HG03060 (cell line): ENCODE measurements around the gene TMED10.
"Not testable (repeated sequence)": the region's sequence is repeated elsewhere in the genome, so short reads cannot be mapped to it uniquely, and the experiment has no call there.

Experiments used
- ATAC-seq: cut with Tn5 transposase; IDR thresholded peaks from one replicate; pipeline ENCODE4 v1.9.1; 2021; ENCODE audit warnings: low read depth, moderate number of reproducible peaks; ENCODE audit not compliant: unreplicated experiment

TMED10 gene

DNA sequence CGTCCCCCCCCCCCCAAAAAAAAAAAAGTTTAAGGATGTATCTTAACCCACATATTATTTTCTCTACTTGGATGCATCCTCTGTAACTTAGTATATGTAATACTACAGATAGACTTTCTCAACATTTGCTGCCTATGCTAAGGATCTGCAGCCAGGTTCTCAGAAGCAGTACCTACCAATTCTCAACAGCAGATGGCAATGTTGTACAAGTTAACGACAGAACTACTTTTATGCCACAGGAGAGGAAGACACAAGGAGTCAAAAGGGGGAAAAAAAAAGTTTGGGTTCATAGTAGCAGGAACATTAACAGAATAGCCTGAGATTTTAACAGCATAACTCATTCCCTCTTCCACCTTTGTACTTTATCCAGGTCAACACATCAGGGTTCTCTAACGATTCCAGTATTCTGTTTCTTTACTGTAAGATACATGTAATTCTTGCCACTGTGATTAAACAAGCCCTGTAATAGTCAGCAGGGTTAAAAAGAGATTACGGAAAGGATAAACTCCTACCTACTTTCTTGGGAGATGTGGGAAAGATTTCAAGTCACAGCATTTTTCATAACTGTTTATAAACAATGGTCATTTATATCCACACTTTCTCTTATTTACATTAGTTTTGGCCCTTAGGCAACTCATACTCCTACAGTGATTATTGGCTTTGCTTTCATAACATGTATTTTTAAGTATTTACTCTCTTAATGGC, 43.9 kb downstream of the TMED10 start:
- no peak for ATAC-seq

GRCh38 chr14:75128596-75128990, 47.8 kb downstream of the TMED10 start:
- ATAC-seq = no peak

DNA sequence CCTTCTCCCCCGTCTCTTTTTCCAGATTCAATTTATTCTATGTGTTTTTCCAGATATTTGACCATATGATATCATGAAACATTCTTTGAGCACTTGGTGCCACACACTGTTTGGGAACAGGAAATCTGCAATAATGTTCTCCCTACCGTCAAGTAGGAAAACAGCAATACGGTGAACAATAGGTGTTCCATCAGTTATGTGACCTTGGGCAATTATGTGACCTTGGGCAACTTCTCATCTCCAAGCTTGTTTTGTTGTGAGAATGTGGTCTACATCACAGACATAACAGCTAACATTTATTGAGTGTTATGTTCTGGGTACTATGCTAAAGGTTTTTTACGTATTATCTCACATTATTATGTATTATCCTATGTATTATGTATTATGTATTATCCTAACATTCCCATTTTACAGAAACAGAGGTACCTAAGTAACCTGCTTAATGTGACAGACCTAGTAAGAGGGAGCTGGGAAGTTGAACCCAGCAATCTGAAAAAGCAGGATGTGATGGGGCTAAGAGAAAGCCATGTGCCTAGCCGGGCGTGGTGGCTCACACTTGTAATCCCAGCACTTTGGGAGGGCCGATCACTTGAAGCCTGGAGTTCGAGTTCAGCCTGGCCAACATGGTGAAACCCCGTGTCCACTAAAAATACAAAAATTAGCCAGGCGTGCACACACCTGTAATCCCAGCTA, 48.4 kb downstream of the TMED10 start:
- no peak for ATAC-seq

DNA sequence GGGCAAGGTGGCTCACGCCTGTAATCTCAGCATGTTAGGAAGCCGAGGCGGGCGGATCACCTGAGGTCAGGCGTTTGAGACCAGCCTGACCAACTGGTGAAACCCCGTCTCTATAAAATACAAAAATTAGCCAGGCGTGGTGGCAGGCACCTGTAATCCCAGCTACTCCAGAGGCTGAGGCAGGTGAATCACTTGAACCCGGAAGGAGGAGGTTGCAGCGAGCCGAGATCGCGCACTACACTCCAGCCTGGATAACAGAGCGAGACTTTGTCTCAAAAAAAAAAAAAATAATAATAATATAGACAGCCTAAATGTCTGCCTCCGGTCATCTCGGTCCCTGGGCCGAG, 49.0 kb downstream of the TMED10 start:
- ATAC-seq = not testable (repeated sequence)

- peak; percentile 42 for ATAC-seq
These were observed 49.5 kb downstream of the TMED10 start, which contains the start of gene NEK9 for GRCh38 chr14:75126679-75127473. Gene NEK9, minus strand, starts transcription at chr14:75127048. Its CDS starts 127 bp downstream, at chr14:75126921.

DNA sequence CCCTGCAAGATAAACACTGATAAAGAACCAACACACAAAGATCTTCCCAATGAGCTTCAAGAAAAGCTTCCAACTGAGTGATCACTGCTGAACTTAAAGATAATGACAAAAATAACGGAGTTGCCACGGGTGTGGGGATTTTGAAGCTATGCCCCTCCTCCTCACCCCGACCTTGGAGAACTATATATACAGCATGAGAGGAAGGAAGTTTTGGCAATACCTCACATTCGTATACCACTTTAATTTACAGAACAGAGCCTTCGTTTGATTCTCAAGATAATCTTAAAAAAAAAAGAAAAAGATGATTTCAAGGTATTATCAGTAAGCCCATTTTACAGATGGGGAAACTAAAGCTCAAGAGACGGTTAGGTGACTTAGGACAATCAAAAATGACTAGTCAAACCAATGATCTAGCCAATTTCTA, 50.3 kb downstream of the TMED10 start:
- ATAC-seq = no peak

DNA sequence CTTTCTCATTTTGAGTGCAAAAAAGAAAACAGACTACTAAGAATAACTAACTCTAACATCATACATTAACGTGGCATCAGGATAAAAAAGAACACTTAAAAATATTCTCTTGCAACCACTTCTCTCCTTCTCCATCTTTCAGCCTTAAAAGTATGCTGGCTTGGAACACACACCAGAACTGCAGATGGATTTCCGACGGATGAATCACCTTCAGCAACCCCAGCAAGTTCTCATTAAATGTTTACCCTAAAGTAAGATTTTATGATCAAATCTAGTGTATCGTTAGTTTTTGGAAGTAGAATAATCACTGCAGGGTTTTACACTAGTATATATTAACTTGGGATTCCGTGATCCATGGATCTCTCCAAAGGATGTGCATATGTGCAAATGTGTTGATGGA, 50.8 kb downstream of the TMED10 start:
- ATAC-seq = no peak

GRCh38 chr14:75123991-75124390, 52.4 kb downstream of the TMED10 start:
- no peak for ATAC-seq

DNA sequence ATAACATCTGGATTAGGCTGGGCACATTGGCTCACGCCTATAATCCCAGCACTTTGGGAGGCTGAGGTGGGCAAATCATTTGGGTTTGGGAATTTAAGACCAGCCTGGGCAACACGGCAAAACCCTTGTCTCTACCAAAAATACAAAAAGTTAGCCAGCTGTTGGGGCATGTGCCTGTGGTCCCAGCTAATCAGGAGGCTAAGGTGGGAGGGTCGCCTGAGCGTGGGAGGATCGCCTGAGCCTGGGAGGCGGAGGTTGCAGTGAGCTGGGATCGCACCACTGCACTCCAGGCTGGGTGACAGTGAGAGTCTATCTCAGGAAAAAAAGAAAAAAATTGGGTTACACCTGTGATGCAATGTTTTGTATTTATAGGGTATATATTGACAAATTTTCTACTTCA, 54.9 kb downstream of the TMED10 start:
- no peak for ATAC-seq

GRCh38 chr14:75120541-75121291, 55.7 kb downstream of the TMED10 start:
- no peak for ATAC-seq

DNA sequence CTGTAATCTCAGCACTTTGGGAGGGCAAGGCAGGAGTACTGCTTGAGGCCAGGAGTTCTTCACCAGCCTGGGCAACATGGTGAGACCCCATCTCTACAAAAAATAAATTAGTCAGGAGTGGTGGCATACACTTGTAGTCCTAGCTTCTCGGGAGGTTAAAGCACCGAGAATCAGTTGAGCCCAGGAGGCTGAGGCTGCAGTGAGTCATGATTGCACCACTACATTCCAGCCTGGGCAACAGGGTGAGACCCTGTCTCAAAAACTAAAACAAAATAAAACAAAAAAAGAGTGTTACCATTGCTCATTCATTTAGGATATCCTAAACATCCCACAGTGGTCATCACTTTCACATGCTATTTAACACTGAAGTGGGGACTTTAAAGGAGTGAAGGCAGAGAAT, 57.4 kb downstream of the TMED10 start:
- ATAC-seq = no peak

DNA sequence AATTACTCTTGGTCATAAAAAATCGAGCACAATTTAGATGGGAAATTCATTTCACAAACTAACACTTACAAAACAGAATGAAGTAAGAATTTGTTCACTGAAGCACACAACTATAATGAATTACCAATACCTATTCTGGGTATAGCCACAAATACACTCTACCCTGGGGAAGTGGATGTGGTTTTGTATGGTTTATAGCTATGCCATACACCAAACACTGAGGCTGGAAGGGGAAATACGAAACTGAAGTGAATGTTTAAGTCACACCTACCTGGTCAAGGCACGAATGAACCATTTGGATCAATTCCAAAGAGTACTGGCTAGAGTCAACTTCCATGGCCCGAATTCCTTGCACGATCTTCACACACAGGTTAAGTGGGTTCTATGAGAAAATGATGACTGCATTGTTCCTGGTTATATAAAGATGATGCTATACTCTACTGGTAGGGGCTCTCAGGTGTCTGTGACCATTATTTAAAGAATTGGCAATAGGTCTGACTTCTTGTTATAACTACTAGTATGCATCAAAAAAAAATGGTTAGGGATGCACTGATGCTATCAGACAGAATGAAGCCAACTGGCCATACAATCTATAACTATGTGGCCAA, 62.4 kb downstream of the TMED10 start:
- ATAC-seq = no peak

DNA sequence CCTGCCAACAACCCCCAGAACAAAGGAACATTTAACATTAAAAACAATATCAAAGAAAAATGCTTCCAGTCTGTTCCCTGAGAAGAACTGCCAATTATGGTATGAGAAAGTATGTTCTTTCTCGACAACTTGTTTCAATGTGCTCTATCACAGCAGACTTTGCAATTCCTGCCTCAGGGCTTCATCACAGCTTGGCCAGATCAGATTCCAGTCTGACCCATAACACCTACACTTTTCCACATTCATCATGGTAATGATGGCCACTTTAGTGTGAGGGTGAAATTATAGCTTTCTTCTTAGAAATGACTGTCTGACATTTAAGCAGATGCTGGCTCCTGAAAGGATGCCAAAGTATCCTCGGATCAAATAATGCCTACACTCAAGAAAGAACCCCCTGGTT, 66.5 kb downstream of the TMED10 start:
- no peak for ATAC-seq

- no peak for ATAC-seq
These were observed 69.2 kb downstream of the TMED10 start for GRCh38 chr14:75107186-75107585.

DNA sequence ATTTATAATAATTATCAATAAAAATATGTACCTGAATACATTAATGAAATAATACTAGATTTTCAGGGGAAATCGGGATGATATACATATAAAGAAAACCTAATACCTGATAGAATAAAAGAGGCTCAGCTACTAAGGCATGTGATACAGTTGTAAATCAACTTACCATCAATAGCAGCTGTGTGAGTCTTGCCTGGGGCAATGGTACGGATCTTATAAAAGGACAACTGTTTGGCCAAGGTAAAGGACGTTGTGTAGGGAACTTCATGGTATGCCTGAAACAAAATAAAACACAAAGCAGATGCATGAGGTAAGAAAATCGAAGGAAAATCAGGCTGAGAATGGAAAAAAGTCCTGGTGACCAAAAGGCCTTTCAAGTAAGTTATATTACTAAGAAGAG, 74.9 kb downstream of the TMED10 start:
- ATAC-seq = no peak

DNA sequence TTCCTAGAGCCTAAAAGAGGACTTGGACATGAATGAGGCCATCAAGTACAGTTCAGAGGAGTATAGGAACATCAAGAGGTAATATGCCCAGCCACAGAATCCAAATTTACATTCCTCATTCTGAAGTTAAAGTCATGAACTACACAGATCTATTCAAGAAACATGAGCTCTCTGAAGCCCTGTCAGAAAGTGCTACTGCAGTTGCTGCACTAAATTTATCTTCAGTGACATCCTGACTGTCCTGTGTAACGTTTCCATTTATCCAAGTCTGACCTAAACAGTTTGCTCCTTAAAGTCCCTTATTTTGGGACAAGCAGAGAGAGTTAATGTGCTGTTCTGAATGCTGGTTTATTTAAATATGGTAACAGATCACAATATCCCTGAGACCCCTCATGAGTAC, 77.7 kb downstream of the TMED10 start:
- ATAC-seq = no peak

DNA sequence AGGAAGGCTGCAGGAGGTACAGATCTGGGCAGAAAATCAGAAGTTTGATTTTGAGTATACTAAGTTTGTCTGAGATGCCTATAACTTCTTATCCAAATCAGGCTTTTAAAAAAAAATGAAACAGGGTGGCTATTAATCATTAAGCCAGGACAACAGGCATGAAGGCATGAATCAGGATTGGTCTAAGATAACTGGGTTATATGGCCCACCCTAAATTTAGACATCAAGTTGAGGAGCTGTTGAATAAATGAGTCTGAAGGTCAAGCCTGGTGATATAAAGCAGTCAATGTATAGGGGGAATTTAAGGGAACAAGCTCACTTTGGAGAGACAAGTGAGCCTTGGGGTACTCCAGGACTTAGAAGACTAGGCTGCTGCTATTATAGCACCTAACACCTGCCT, 78.2 kb downstream of the TMED10 start:
- no peak for ATAC-seq

DNA sequence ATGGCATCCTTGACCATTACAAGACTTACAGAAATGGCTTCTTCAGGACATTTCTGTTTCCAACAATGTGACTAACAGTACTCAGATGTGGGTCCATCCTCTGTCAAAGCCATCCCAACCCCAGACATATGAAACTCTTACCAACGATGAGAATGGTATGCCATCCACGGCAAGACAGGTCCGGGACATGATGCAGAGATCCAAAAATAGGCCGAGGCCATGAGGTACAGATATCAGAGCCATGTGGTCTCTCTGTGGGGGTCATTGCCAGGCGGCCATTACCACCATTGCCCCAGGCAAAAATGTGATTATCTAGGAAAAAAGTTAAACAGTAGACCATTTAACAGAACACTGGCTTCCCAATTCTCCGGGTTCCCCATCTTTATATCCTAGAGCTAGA, 79.5 kb downstream of the TMED10 start:
- ATAC-seq = no peak

DNA sequence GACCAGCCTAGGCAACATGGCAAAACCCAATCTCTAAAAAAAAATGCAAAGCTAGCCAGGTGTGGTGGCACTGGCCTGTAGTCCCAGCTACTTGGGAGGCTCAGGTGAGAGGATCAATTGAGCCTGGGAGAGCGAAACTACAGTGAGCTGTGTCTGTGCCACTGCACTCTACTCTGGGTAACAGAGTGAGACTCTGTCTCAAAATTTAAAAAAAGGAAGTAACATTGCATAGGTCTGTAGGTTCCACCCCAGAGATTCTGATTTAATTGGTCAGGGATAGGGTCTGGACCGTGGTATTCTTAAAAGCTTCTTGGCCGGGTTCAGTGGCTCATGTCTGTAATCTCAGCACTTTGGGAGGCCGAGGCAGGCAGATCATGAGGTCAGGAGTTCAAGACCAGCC, 80.7 kb downstream of the TMED10 start:
- ATAC-seq = no peak

DNA sequence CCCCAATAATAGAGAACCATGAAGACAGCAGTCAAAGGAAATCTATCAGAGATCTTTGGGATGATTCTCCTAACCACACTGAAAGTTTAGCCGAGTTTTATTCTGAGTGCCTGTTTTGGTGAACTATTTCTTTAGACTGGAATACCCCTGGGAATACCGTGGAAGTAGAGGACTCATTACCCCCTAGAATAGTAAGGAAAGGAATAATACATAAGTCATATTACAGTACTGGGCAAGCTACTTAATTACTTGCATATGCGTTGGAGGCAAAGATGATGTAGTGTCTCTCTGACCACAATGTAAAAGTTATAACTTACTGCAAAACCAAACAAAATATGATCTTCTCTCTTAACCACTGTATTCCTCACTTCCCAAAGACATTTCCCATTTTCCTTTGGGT, 81.5 kb downstream of the TMED10 start:
- no peak for ATAC-seq
